AG09319 (cell line): Measurements from ENCODE around the gene MAML3.

Experiments used
- DNase-seq: peaks from one replicate; pipeline ENCODE4 v3.0.0-alpha.2; 2010; ENCODE audit warnings: low read depth; ENCODE audit errors: extremely low read depth
- CTCF ChIP-seq: IDR thresholded peaks from 2 replicates; pipeline ENCODE4 v1.5.1; 2011; ENCODE audit warnings: low read depth, mild to moderate bottlenecking, inconsistent platforms, low read length, moderate library complexity

The MAML3 gene

GRCh38 chr4:139843641-139844040, 310.3 kb downstream of the MAML3 start:
- no peak for DNase-seq
- TF ChIP-seq CTCF, result no peak

GRCh38 chr4:139841464-139842195, 312.4 kb downstream of the MAML3 start:
- DNase-seq, result no peak
- TF ChIP-seq CTCF, result no peak

- TF ChIP-seq CTCF, result no peak
- DNase-seq, result no peak
Measured at GRCh38 chr4:139840773-139841172, 313.2 kb downstream of the MAML3 start.

GRCh38 chr4:139839403-139840031, 314.5 kb downstream of the MAML3 start:
- no peak for DNase-seq
- TF ChIP-seq CTCF, result no peak

GRCh38 chr4:139838811-139839210, 315.2 kb downstream of the MAML3 start:
- DNase-seq, result no peak
- no peak for TF ChIP-seq CTCF

- DNase-seq, result no peak
- TF ChIP-seq CTCF, result no peak
Measured at GRCh38 chr4:139834981-139835391, 319.0 kb downstream of the MAML3 start.

GRCh38 chr4:139834226-139834662, 319.7 kb downstream of the MAML3 start:
- no peak for DNase-seq

More at GRCh38 chr4:139834226-139834662, 319.7 kb downstream of the MAML3 start:
- TF ChIP-seq CTCF, result no peak
